Panc1 (cell line): Measurements from ENCODE around the gene ZNF888. TPM values are rescaled to one million over a fixed set of nuclear protein-coding genes. Genes with fewer than 3 reads are reported as not detected.

Source experiments
- ATAC-seq: fragments of 200-7000 bp; cut with Tn5 transposase; 2 replicates; pipeline ENCODE4 v1.9.1; 2020; ENCODE audit warnings: mild to moderate bottlenecking, moderate library complexity
- BruUV-seq: library from RNA; stranded (reverse); fragments of 400-500 nt; replicated peaks from 2 replicates; lab custom pipeline; 2021; lab: Mats Ljungman, UMichigan
- CTCF ChIA-PET: fragments of 300-600 bp; sonication (Branson Sonifier 250); formaldehyde crosslinking; loops from one replicate; lab custom pipeline; 2022; ENCODE audit warnings: antibody characterized with exemption; lab: Charles Lee
- POLR2A ChIA-PET: fragments of 300-600 bp; sonication (Branson Sonifier 250); formaldehyde crosslinking; loops from one replicate; lab custom pipeline; 2022; ENCODE audit warnings: antibody characterized with exemption; lab: Charles Lee
- DNase-seq: peaks from one replicate; pipeline ENCODE4 v3.0.0-alpha.2; 2010; ENCODE audit warnings: low read depth, low spot score
- H3K27ac ChIP-seq: 2 replicates; pipeline ENCODE4 v1.5.1; 2011; ENCODE audit warnings: mild to moderate bottlenecking, low read length, inconsistent platforms
- H3K27me3 ChIP-seq: fragments of 200-500 bp; sonication (Bioruptor generic); 2 replicates; pipeline ENCODE4 v1.6.0; 2014; ENCODE audit warnings: low read length, inconsistent platforms; ENCODE audit not compliant: control insufficient read depth, insufficient read depth
- H3K36me3 ChIP-seq: fragments of 200-500 bp; sonication (Bioruptor generic); 2 replicates; pipeline ENCODE4 v1.5.1; 2014; ENCODE audit warnings: inconsistent platforms, mild to moderate bottlenecking, low read length, moderate library complexity; ENCODE audit not compliant: control insufficient read depth, insufficient read depth
- H3K4me1 ChIP-seq: 2 replicates; pipeline ENCODE4 v1.5.1; 2011; ENCODE audit warnings: inconsistent platforms, mild to moderate bottlenecking, low read length, moderate library complexity; ENCODE audit not compliant: control insufficient read depth, insufficient read depth
- H3K4me3 ChIP-seq, 2 experiments: 2 replicates each; pipeline ENCODE4 v1.5.1; 2011 to 2012; ENCODE audit warnings: low read depth in 2 of 2, low read length in 2 of 2, mild to moderate bottlenecking in 2 of 2, inconsistent platforms in 1 of 2, moderate library complexity in 1 of 2
- H3K9me3 ChIP-seq: fragments of 200-500 bp; sonication (Bioruptor generic); 2 replicates; pipeline ENCODE4 v1.5.1; 2014; ENCODE audit warnings: low read depth, mild to moderate bottlenecking, inconsistent platforms, low read length, moderate library complexity; ENCODE audit not compliant: control insufficient read depth, insufficient read depth
- POLR2AphosphoS5 ChIP-seq: IDR thresholded peaks from 2 replicates; pipeline ENCODE4 v1.6.1; 2012; ENCODE audit warnings: mild to moderate bottlenecking, low read depth, low read length, moderate library complexity
- SIN3A ChIP-seq: IDR thresholded peaks from 2 replicates; pipeline ENCODE4 v1.6.1; 2012; ENCODE audit warnings: low read depth, mild to moderate bottlenecking, low read length, moderate library complexity, borderline replicate concordance; ENCODE audit not compliant: insufficient read depth
- TCF7L2 ChIP-seq: IDR thresholded peaks from 2 replicates; pipeline ENCODE4 v1.6.1; 2011; ENCODE audit warnings: mild to moderate bottlenecking, low read depth, low read length, inconsistent platforms
- in situ Hi-C: cut with HindIII; loops from 2 replicates; pipeline ENCODE4 v1.10.0; 2016; ENCODE audit warnings: low sequenced_read_pairs, low pct_unique_long_range_greater_than_20kb
- intact Hi-C: fragments of 100-400 bp; cut with micrococcal nuclease; formaldehyde crosslinking; loops from one replicate; pipeline ENCODE4 v1.10.0; 2022; ENCODE audit not compliant: unreplicated experiment
- total RNA-seq: library from RNA; stranded (reverse); gene quantifications from one replicate; pipeline ENCODE4 v1.2.1, GENCODE V29; 2021; ENCODE audit not compliant: unreplicated experiment
- TF ChIP-seq, protein P1 (sequence below), 2 experiments: IDR thresholded peaks; 2 replicates each; pipeline ENCODE4 v1.6.1; 2011 to 2012; ENCODE audit warnings: low read depth in 2 of 2, control low read depth in 1 of 2, low read length in 1 of 2, mild to moderate bottlenecking in 1 of 2, moderate library complexity in 1 of 2; ENCODE audit not compliant: insufficient read depth in 1 of 2
- TF ChIP-seq, protein P2 (sequence below): fragments of 450-650 bp; IDR thresholded peaks from 2 replicates; pipeline ENCODE4 v1.5.1; 2017; ENCODE audit warnings: mild to moderate bottlenecking

The ZNF888 gene
- total RNA-seq, 1 experiment from 2014 or later, result 7.4 TPM

DNA sequence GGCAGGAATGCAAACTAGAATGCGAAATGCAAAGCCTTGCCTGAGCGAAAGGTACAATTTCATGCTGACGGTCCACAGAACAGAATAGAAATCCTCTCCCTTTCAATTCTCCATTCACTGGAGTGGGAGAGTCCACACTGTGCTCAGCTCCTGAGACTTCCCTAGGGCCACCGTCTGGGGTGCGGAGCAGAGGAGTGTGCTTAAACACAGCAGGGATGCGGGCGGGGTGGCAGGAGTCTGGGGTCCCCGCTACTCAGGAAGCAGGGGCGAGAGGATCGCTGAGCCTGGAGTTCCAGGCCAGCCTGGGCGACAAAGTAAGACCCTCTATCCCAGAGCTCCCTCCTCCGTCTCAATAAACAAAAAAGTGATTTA lies 40.0 kb upstream of the ZNF888 start:
- POLR2A ChIA-PET, result no interaction called here
- Histone ChIP-seq H3K27ac (peak overlapping the region; percentile 79), H3K4me1 (no peaks in the 10 kb centered on the region; the same call in none of the 2 replicates), H3K27me3 (no peaks in the 10 kb centered on the region), H3K9me3 (peaks cover 6% of the 10 kb centered on the region; the same call in 1 of the 2 replicates), H3K4me3 (peak overlapping the region; percentile 78 to 87), H3K36me3 (no peaks in the 10 kb centered on the region; the same call in 1 of the 2 replicates)
- intact Hi-C loops (no loop called here), in situ Hi-C loops (no loop called here)
- no TSS peak for BruUV-seq
- ATAC-seq (peak; percentile 67), DNase-seq (no peak)
- TF ChIP-seq SIN3A, result no peak
- no peak for TF ChIP-seq POLR2AphosphoS5
- TF ChIP-seq, protein P1, sequence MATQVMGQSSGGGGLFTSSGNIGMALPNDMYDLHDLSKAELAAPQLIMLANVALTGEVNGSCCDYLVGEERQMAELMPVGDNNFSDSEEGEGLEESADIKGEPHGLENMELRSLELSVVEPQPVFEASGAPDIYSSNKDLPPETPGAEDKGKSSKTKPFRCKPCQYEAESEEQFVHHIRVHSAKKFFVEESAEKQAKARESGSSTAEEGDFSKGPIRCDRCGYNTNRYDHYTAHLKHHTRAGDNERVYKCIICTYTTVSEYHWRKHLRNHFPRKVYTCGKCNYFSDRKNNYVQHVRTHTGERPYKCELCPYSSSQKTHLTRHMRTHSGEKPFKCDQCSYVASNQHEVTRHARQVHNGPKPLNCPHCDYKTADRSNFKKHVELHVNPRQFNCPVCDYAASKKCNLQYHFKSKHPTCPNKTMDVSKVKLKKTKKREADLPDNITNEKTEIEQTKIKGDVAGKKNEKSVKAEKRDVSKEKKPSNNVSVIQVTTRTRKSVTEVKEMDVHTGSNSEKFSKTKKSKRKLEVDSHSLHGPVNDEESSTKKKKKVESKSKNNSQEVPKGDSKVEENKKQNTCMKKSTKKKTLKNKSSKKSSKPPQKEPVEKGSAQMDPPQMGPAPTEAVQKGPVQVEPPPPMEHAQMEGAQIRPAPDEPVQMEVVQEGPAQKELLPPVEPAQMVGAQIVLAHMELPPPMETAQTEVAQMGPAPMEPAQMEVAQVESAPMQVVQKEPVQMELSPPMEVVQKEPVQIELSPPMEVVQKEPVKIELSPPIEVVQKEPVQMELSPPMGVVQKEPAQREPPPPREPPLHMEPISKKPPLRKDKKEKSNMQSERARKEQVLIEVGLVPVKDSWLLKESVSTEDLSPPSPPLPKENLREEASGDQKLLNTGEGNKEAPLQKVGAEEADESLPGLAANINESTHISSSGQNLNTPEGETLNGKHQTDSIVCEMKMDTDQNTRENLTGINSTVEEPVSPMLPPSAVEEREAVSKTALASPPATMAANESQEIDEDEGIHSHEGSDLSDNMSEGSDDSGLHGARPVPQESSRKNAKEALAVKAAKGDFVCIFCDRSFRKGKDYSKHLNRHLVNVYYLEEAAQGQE (IDR thresholded peaks at IDR 0.05; ENCODE audit: insufficient read depth in 1 of 2, low read depth in 2 of 2, low read length in 1 of 2), result no peak
- TF ChIP-seq, protein P2, sequence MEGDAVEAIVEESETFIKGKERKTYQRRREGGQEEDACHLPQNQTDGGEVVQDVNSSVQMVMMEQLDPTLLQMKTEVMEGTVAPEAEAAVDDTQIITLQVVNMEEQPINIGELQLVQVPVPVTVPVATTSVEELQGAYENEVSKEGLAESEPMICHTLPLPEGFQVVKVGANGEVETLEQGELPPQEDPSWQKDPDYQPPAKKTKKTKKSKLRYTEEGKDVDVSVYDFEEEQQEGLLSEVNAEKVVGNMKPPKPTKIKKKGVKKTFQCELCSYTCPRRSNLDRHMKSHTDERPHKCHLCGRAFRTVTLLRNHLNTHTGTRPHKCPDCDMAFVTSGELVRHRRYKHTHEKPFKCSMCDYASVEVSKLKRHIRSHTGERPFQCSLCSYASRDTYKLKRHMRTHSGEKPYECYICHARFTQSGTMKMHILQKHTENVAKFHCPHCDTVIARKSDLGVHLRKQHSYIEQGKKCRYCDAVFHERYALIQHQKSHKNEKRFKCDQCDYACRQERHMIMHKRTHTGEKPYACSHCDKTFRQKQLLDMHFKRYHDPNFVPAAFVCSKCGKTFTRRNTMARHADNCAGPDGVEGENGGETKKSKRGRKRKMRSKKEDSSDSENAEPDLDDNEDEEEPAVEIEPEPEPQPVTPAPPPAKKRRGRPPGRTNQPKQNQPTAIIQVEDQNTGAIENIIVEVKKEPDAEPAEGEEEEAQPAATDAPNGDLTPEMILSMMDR, result no peak
- TF ChIP-seq TCF7L2, result no peak
- CTCF ChIA-PET, result interaction anchor here (0.6 to 1.1 kb wide), 2 partner anchors 19 to 31 kb away, joined by 4 to 11 read pairs; no protein-coding TSS in a partner anchor

DNA sequence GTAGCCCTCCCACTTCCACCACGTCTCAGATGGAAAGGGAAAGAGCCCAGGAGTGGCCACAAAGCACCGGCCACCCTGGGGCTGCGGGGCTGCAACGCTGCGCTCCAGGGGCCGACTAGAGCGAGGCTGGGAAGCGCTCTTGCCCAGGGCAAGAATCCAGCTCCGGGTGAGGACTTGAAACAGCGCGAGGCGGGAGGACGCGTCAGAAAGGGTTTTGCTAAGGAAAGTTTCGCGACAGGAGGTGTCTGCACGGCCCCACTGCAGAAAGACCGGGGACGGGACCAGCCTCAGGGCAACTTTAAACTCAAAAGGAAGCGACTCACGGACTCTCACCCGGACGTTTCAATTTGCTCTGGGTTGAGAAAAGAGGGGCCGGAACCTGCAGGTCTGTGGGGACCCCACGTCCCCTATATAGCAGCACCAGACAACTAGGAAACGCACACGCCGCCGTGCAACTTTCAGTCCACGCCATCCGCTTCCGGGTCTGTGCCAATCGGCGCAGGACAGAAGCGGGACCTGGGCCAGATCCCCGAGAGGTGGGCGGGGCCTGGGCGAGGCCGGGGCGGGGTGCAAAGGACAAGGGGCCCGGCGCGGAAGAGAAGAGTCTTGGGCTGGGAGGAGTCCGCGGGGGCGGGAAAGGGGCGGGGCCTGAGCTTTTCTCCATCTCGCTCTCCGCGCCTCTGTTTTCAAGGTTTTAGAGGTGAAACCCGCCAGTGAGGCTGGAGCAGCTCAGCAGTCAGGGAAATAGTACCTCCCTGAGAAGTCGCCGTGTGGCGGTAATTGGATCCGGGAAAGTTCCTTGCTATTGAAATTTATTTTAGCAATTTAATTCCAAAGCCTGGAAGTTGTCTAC lies 39.4 kb upstream of the ZNF888 start, which contains the start of gene ZNF816:
TSS of gene ZNF816 (minus strand) at position 488 of the 853 bp plus-strand sequence. CDS start 6,792 bp downstream, outside the sequence.
- no peaks in the 10 kb centered on the region; the same call in none of the 2 replicates for H3K4me1 ChIP-seq
- TF ChIP-seq TCF7L2 (no peak), POLR2AphosphoS5 (peak; percentile 71)
- no TSS peak for BruUV-seq
- ChIA-PET CTCF (interaction anchor here (0.6 to 1.1 kb wide), 2 partner anchors 19 to 31 kb away, joined by 4 to 11 read pairs; no protein-coding TSS in a partner anchor), POLR2A (interaction anchor here (0.6 kb wide), 1 partner anchor 12 kb away, joined by 4 read pairs; no protein-coding TSS in a partner anchor)
- peak within 1 kb of the TSS; percentile 86 for H3K27ac ChIP-seq
- no peaks in the 10 kb centered on the region; the same call in 1 of the 2 replicates for H3K36me3 ChIP-seq
- H3K27me3 ChIP-seq, result no peaks in the 10 kb centered on the region
- H3K9me3 ChIP-seq, result peaks cover 6% of the 10 kb centered on the region; the same call in 1 of the 2 replicates
- in situ Hi-C loops (no loop called here), intact Hi-C loops (no loop called here)
- DNase-seq, result no peak
- ATAC-seq, result peak; percentile 99
- peak within 1 kb of the TSS; percentile 78 to 87 for H3K4me3 ChIP-seq
